ENCODE measurements around the gene DNALI1.

Gene DNALI1

DNA sequence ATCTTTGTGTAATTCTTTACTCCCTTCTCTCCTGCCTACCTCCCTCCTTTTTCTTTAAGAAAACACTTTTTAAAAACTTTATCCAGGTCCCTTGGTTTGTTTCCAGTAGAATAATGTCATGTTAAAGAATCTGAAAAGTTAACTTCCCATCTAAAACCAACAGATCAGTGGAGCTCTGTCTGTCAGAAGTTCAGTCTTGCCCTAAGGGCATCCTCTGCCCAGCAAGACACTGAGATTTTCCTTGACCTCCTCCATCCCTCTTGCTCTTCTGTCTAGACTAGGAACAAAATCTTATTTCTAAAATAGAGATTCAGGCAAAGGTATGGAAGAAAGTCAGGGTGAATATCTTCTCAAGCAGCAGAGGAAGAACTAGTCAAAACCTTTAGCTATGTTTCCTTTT lies 44.7 kb downstream of the DNALI1 start:
- DNase-seq (ENCODE audit: low read depth in 2 of 2) = no peak

DNA sequence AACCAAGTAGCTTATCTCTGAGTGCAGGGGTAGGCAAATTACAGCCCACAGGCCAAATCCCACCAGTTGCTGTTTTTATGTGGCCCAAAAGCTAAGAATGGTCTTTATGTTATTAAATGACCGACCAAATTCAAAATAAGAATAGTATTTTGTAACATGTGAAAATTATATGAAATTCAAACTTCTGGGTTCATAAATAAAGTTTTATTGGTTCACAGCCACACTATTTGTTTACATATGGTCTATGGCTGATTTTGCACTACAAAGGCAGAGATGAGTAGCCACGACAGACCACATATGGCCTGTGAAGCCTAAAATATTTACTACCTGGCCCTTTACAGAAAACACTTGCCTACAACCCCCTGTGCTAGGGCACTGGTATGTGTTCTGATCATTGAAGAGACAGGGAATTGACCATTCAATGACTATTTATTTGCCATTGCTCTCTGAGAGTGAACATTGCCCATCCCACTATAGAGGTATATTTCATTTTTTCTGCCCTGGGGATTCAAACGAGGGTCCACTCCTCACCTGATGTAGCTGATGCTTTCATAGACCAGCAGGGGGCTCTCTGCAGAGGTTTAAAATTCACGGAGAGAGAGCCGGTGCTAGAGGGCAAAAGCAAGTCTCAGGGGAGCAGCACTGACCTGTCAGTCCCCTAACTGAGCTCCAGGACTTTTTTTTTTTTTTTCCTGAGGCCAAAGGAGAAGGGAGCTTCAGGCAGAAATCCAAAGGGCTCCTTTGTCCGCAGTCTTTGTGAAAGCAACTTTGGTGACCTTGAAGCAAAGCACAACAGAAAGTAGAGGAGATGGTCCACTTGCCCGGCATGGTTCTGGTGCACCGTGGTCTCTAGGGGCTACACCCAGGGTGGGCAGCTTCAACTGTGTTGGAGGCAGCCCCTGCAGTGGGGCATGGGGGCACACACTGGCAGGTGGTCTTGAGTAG lies 46.3 kb downstream of the DNALI1 start:
- DNase-seq (ENCODE audit: low read depth in 2 of 2) = no peak

- DNase-seq (ENCODE audit: low read depth in 2 of 2) = no peak
Observed at GRCh38 chr1:37605061-37605650, 48.4 kb downstream of the DNALI1 start.

DNA sequence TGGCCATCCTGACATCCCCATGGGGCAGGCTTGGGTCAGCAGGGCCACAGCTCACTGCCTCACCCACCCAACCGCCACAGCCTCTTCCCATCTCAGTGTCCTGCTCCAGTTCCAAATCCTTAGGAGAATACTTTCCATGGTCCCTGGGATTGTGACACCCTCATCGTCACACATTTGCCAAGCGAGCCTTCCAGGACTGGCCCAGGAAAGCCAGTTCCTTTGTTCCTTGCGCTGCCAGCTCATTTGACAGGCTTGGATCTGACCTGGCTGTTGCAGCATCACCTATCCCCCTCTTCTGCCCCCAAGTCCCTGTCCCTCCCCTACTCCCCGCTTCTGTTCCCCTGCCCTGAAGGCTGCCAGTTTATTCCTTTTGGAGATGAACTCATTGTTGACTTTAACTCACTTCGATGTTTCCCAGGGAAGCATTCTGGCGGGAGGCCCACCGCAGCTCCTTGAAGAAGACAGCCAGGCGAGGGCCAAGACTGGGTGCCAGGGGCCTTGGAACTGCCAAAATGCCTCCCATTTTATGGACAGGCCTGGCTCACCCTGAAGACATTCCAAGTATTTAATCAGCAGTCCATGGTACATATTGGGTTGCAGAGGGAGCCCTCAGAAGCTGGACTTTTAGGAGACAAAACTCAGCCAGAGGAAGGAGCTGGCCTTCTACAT lies 49.2 kb downstream of the DNALI1 start:
- DNase-seq (ENCODE audit: low read depth in 2 of 2) = no peak

DNA sequence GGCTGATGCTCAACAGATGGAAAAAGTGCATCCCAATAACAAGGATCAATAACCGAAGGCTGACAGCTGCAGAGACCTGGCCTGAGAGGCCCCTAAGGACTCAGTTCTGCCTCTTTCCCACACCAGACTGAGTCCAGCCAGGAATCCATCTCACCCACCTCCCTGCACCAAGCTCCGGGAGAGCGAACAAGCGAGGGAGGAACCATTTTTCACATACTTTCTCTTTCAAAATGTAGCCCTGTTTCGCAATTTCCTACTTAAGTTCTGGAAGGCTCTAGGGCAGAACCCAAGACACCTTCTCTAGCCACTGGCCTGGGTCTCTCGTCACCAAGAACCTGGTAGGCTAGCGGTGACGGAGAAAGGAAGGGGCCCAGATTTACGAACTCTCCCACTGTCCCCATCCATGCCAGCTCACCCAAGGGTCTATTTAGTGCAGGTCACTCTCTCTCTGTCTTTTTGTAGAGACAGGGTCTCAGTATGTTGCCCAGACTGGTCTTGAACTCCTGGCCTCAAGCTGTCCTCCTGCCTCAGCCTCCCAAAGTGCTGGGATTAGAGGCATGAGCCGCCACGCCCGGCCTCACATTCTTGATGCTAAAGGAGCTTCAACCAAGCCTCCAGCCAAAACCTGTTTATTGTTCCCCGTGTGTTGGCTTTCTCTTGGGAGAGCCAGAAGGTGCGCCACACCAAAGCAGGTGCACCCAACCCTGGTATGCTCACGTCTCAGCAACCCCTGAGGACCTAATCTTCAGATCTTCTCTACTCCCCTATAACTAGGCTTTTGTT lies 49.9 kb downstream of the DNALI1 start:
- no peak for DNase-seq (ENCODE audit: low read depth in 2 of 2)

DNA sequence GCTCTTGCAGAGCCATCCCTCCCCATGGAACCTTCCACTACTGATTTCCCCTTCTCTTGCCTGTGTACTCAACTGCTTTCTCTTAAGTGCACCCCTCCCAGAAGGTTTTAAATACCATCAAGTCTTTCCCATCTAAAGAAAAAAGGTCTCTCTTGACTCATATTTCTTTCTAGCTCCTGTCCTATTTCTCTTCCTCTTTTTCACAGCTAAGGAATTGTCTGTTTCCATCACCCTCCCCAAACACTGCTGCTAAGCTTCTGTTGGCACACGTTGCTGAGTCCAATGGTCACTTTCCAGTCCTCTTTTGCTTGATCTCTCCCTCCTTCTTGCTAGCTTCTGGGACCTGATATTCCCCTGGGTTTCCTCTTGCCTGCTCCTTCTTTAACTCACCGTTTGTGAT lies 52.3 kb downstream of the DNALI1 start:
- no peak for DNase-seq (ENCODE audit: low read depth in 2 of 2)

DNA sequence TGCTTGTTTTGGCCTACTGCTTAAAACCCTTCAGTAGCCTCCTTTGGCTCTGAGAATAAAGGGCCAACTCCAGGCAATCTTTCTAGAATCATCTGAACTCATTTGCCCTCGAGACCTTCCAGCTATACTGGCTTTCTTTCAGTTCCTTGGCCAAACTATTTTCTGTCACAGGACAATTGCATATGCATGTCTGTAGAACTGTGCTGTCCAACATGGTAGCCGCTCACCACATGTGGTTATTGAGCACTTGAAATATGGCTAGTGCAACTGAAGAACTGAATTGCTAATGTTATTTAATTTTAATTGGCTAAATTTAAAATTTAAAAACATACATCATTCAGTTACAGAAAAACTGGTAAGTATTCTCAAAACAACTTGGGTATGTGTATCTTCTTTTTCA lies 53.3 kb downstream of the DNALI1 start:
- no peak for DNase-seq (ENCODE audit: low read depth in 2 of 2)

- DNase-seq (ENCODE audit: low read depth in 2 of 2) = no peak
Observed at GRCh38 chr1:37612186-37612585, 55.4 kb downstream of the DNALI1 start.

DNA sequence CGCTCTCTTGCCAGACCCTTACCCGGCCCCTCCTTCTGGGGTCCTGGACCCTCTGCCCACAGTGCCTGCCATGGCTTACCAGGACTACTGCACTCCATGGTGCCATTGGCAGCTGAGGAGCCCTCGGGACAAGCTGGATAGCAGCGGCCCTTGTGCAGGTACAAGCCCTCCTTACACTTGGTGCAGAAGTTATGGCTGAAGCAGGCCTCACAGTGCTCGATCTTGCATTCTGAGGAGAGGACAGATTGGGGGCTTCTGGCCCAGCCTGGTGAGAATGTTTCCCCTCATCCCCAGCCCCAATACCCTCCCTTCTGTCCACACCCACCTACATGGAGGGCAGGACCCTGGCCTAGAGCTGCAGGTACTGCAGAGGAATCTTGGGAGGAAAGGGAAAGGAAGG lies 57.4 kb downstream of the DNALI1 start:
- no peak for DNase-seq (ENCODE audit: low read depth in 2 of 2)

GRCh38 chr1:37616330-37616729 lies 59.6 kb downstream of the DNALI1 start:
- no peak for DNase-seq (ENCODE audit: low read depth in 2 of 2)
